ENCODE results near the gene CREB5. TPM values are rescaled to one million over a fixed set of nuclear protein-coding genes. Genes with fewer than 3 reads are reported as not detected.

Gene CREB5
- total and polyA plus RNA-seq, 2 experiments from 2014 or later, result 2.4 to 4.4 TPM

- TF ChIP-seq EZH2phosphoT487 (IDR thresholded peaks at IDR 0.05; ENCODE audit: unreplicated experiment) (no peak), STAT1 (IDR thresholded peaks at IDR 0.05; ENCODE audit: unreplicated experiment) (no peak)
Measured at GRCh38 chr7:28480595-28480994, 68.3 kb downstream of the CREB5 start (continued).

- Histone ChIP-seq H3K79me2 (replicated peaks; ENCODE audit: insufficient read depth) (no peaks in the 10 kb centered on the region), H3K4me2 (peak overlapping the region; percentile 61), H3K9me2 (ENCODE audit: insufficient read depth) (no peaks in the 10 kb centered on the region), H2AFZ (peak overlapping the region; percentile 44; the same call in 1 of the 2 replicates), H3K27me3 (ENCODE audit: insufficient read depth) (no peaks in the 10 kb centered on the region), H3K36me3 (ENCODE audit: insufficient read depth) (no peaks in the 10 kb centered on the region), H3F3A (replicated peaks; ENCODE audit: low read depth) (no peaks in the 10 kb centered on the region), H3K27ac (ENCODE audit: low read depth) (peak overlapping the region; percentile 3; the same call in 1 of the 2 replicates), H3K4me3 (no peak overlapping the region; the same call in 1 of the 2 replicates), H3K4me1 (ENCODE audit: insufficient read depth) (peaks cover 49% of the 10 kb centered on the region), H4K20me1 (replicated peaks; ENCODE audit: insufficient read depth) (no peaks in the 10 kb centered on the region)
- H3K36me3 Mint-ChIP-seq (ENCODE audit: low read depth), result no peaks in the 10 kb centered on the region
- H3K27me3 Mint-ChIP-seq (ENCODE audit: insufficient read depth, low read depth, poor library complexity), result no peaks in the 10 kb centered on the region
- peaks cover 54% of the 10 kb centered on the region for H3K4me1 Mint-ChIP-seq
- H3K27ac Mint-ChIP-seq, result peak overlapping the region; percentile 74; the same call in 1 of the 2 replicates
- 0 out of 3 replicates have a peak overlapping the region, but pooled peaks have one; percentile 13 for H3K4me3 Mint-ChIP-seq
- no peaks in the 10 kb centered on the region for H3K9me3 Mint-ChIP-seq
- DNase-seq (ENCODE audit: low spot score) (peak; percentile 31), ATAC-seq (peak; percentile 67)
- TF ChIP-seq JUNB (IDR thresholded peaks at IDR 0.05; ENCODE audit: unreplicated experiment) (no peak), ZNF331 (CRISPR knock-in tag; IDR thresholded peaks at IDR 0.05; ENCODE audit: low read depth) (no peak), CTCF (conservative IDR thresholded peaks at IDR 0.05; ENCODE audit: low read depth in 2 of 2) (no peak), EZH2phosphoT487 (IDR thresholded peaks at IDR 0.05; ENCODE audit: unreplicated experiment) (no peak), STAT1 (IDR thresholded peaks at IDR 0.05; ENCODE audit: unreplicated experiment) (no peak), ZNF114 (CRISPR knock-in tag; IDR thresholded peaks at IDR 0.05) (no peak), POLR2AphosphoS5 (IDR thresholded peaks at IDR 0.05; ENCODE audit: low read depth) (no peak), ZNF462 (CRISPR knock-in tag; IDR thresholded peaks at IDR 0.05) (no peak), EZH2 (IDR thresholded peaks at IDR 0.05; ENCODE audit: low read depth, unreplicated experiment) (no peak), REST (IDR thresholded peaks at IDR 0.05; ENCODE audit: unreplicated experiment) (no peak), NANOG (IDR thresholded peaks at IDR 0.05; ENCODE audit: borderline replicate concordance) (no peak), CREB1 (CRISPR knock-in tag; IDR thresholded peaks at IDR 0.05; ENCODE audit: low read depth) (no peak)
Measured at GRCh38 chr7:28481091-28481926, 69.0 kb downstream of the CREB5 start.
